Esophagus mucosa (tissue), 1 donor: ENCODE measurements around the gene LMAN1L. TPM values are rescaled to one million over a fixed set of nuclear protein-coding genes. Genes with fewer than 3 reads are reported as not detected.

Source experiments
- ATAC-seq: fragments of 200-7000 bp; cut with Tn5 transposase; one replicate; pipeline ENCODE4 v1.9.1; 2020
- total RNA-seq: library from RNA; stranded (reverse); gene quantifications from one replicate; pipeline ENCODE4 v1.2.4, GENCODE V29; 2023
- donor health status: DM: yes; HTN: yes; CAD: no.

LMAN1L gene
- total RNA-seq, 1 donor from 2014 or later: not detected

DNA sequence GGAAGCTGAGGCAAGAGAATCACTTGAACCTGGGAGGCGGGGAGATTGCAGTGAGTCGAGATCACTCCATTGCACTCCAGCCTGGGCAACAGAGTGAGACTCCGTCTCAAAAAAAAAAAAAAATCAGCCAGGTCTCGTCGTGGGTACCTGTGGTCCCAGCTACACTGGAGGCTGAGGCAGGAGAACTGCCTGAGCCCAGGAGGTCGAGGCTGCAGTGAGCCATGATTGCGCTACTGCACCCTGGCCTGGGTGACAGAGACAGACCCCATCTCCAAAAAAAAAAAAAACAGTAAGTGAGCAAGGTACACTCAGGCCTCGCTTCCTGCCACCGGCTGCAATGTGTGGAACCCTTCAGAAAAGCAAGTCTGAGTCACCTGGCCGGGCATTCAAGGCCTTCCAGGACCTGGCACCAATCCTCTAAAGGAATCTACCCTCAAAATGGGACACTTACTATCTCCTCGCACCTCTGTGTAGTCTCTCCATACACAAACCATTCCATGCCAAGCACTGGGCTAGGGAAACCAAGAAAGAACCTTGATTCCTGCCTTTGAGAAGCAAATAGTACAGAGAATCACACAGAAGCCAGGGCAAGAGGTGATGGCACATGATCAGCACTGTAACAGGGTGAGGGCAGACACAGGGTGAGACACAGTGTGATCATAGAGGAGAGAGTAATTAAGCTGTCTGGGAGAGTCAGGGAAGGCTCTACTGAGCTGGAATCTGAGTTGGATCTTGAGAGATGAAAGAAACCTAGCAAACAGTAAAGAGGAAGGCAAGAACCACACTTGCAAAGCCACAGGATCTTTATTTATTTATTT, 50.8 kb downstream of the LMAN1L start:
- ATAC-seq: peak; percentile 62

- no peak for ATAC-seq
These were observed 51.7 kb downstream of the LMAN1L start for GRCh38 chr15:74864296-74864695.

DNA sequence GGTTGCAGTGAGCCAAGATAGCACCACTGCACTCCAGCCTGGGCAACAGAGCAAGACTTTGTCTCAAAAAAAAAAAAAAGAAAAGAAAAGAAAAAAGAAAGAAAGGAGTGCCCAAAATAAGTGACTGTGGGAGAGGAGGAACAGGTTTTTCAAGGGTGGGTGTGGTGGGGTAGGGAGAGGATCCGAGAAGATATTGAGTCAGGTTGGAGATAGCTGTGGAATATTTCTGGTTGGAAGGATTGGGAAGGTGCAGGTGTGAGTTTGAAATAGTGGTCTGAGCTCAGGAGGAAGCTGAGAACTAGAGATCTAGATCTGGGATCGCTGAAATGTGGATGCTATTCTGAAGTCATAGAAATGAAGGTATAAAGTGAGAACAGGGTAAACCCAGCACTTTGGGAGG, 52.7 kb downstream of the LMAN1L start:
- peak; percentile 37 for ATAC-seq

GRCh38 chr15:74866090-74866489, 53.5 kb downstream of the LMAN1L start:
- peak; percentile 66 for ATAC-seq

DNA sequence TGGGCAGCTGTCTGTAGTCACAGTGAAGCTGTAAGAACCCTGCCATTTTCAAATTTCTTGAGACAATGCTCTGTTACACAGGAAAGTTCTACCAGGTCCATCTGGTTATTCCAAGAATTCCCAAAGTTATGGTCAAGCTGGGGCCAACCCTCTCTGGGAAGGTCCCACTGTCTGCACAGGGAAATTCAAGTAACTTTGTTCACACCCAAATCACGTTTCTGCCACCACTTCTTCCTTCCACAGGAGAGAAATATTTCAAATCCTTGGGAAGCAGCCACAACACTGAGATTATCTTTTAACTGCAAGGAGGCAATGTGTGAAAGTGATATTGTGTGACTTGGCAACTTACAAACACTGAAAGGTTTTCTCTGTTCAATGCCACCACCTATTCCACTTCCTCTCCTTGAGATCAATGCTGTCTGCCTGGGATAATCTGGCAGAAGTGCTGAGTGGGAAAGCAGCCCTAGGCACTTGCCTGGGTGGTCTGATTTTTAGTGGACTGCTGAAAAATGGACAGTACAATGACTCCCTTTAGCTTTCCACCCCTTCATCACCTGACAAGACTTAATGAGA, 54.9 kb downstream of the LMAN1L start:
- no peak for ATAC-seq

GRCh38 chr15:74868059-74868458, 55.4 kb downstream of the LMAN1L start:
- ATAC-seq: peak; percentile 17

- no peak for ATAC-seq
These were observed 56.7 kb downstream of the LMAN1L start for GRCh38 chr15:74869372-74869725.

GRCh38 chr15:74869726-74870407, 57.2 kb downstream of the LMAN1L start:
- peak; percentile 55 for ATAC-seq

GRCh38 chr15:74870436-74871215, 58.0 kb downstream of the LMAN1L start:
- ATAC-seq: peak; percentile 24

GRCh38 chr15:74872702-74873035, 60.0 kb downstream of the LMAN1L start:
- no peak for ATAC-seq

DNA sequence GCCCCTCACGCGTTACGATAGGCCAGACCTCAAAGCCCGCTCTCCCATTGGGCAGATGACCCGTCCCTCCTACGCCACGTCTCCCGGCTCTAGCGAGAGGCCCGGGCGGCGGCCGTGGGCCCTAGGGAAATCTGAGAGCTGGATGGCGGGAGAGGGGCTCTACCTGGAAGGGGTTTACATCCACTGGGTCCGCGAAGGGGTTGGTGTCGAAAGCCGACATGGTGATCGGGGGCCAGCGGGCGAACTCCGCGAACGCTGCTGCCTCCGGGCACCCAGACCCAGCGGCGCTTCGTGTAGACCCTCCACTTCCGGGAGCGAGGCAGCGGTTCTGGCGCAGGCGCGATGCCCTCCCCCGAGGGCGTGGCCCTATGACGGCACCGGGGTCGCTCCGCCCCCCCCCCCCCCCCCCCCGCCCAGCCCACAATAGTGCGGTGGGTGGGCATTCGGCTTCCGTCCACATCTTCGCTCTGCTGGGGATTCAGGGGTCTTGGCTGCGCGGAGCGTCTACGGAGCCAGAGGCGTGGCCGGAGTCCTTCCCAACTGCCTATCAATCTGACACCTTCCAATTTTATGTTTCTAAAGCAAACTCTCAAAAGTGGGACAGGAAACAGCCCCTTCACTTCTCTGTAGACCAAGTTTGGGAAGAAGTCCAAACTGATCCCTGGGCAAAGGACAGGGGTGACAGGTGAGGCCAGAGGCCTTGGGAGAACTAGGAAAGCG, 60.6 kb downstream of the LMAN1L start, which contains the start of gene SCAMP2:
TSS of gene SCAMP2 (minus strand) at position 330 of the 720 bp plus-strand sequence. CDS start at position 220, 110 bp downstream.
- ATAC-seq: peak; percentile 89

GRCh38 chr15:74873756-74874424, 61.3 kb downstream of the LMAN1L start:
- ATAC-seq: no peak

Other genes starting within 250 kb of the LMAN1L start
- 41.0 TPM for gene CLK3, start 197.0 kb upstream of the LMAN1L start, total RNA-seq
- gene EDC3, start 116.8 kb upstream of the LMAN1L start, total RNA-seq: 21.3 TPM
- gene CYP1A1, start 87.3 kb upstream of the LMAN1L start, total RNA-seq: not detected
- not detected for gene CYP1A2, start 64.0 kb upstream of the LMAN1L start, total RNA-seq
- gene CSK, start 30.8 kb upstream of the LMAN1L start, total RNA-seq: 77.1 TPM
- not detected for gene CPLX3, start 13.8 kb downstream of the LMAN1L start, total RNA-seq
- 43.3 TPM for gene ULK3, start 30.3 kb downstream of the LMAN1L start, total RNA-seq
- gene SCAMP2, start 60.5 kb downstream of the LMAN1L start, total RNA-seq: 102 TPM
- gene MPI, start 77.2 kb downstream of the LMAN1L start, total RNA-seq: 28.2 TPM
- gene FAM219B, start 94.0 kb downstream of the LMAN1L start, total RNA-seq: 62.5 TPM
- 229 TPM for gene COX5A, start 125.2 kb downstream of the LMAN1L start, total RNA-seq
- 4.0 TPM for gene RPP25, start 143.9 kb downstream of the LMAN1L start, total RNA-seq
- 0.84 TPM for gene SCAMP5, start 182.7 kb downstream of the LMAN1L start, total RNA-seq
- 13.6 TPM for gene PPCDC, start 210.8 kb downstream of the LMAN1L start, total RNA-seq